KBM-7 (cell line): ENCODE results near the gene LDLRAD4.
A peak's percentile ranks its signal among the peaks of the same experiment; 100 is the strongest.

Experiments
- DNase-seq: peaks from one replicate; pipeline ENCODE4 v3.0.0-alpha.2; 2015
- in situ Hi-C: fragments of 300-500 bp; cut with MboI; formaldehyde crosslinking; loops from 2 replicates; pipeline ENCODE4 v1.14.3; 2020; ENCODE audit warnings: low sequenced_read_pairs, low pct_unique_long_range_greater_than_20kb, mixed read lengths

The LDLRAD4 gene

GRCh38 chr18:13573750-13574149, 355.2 kb downstream of the LDLRAD4 start:
- no peak for DNase-seq
- in situ Hi-C loops: no loop called here

GRCh38 chr18:13574355-13574754, 355.8 kb downstream of the LDLRAD4 start:
- in situ Hi-C loops: no loop called here
- no peak for DNase-seq

GRCh38 chr18:13574761-13575160, 356.2 kb downstream of the LDLRAD4 start:
- DNase-seq: no peak
- in situ Hi-C loops: no loop called here

- in situ Hi-C loops: no loop called here
- DNase-seq: no peak
Measured at GRCh38 chr18:13576598-13576997, 358.0 kb downstream of the LDLRAD4 start.

GRCh38 chr18:13577091-13577697, 358.6 kb downstream of the LDLRAD4 start:
- in situ Hi-C loops: no loop called here
- DNase-seq: peak; percentile 93

GRCh38 chr18:13577781-13578180, 359.2 kb downstream of the LDLRAD4 start:
- in situ Hi-C loops: no loop called here
- no peak for DNase-seq

- in situ Hi-C loops: no loop called here
- no peak for DNase-seq
Measured at GRCh38 chr18:13578400-13578799, 359.8 kb downstream of the LDLRAD4 start.

- in situ Hi-C loops: no loop called here
- DNase-seq: peak; percentile 24
Measured at GRCh38 chr18:13579874-13580273, 361.3 kb downstream of the LDLRAD4 start.

GRCh38 chr18:13580351-13580750, 361.8 kb downstream of the LDLRAD4 start:
- DNase-seq: no peak
- in situ Hi-C loops: no loop called here

GRCh38 chr18:13580991-13581390, 362.4 kb downstream of the LDLRAD4 start:
- in situ Hi-C loops: no loop called here
- no peak for DNase-seq

GRCh38 chr18:13581496-13582177, 363.1 kb downstream of the LDLRAD4 start:
- no peak for DNase-seq
- in situ Hi-C loops: no loop called here

- in situ Hi-C loops: no loop called here
- no peak for DNase-seq
Measured at GRCh38 chr18:13582178-13582670, 363.7 kb downstream of the LDLRAD4 start.

- in situ Hi-C loops: no loop called here
- no peak for DNase-seq
Measured at GRCh38 chr18:13583576-13584550, 365.3 kb downstream of the LDLRAD4 start.

- in situ Hi-C loops: no loop called here
- peak; percentile 13 for DNase-seq
Measured at GRCh38 chr18:13584825-13585224, 366.3 kb downstream of the LDLRAD4 start.

GRCh38 chr18:13585379-13586153, 367.0 kb downstream of the LDLRAD4 start:
- no peak for DNase-seq
- in situ Hi-C loops: no loop called here

GRCh38 chr18:13587001-13587400, 368.4 kb downstream of the LDLRAD4 start:
- DNase-seq: no peak
- in situ Hi-C loops: no loop called here

GRCh38 chr18:13587477-13587876, 368.9 kb downstream of the LDLRAD4 start:
- DNase-seq: no peak
- in situ Hi-C loops: no loop called here

- in situ Hi-C loops: no loop called here
- DNase-seq: no peak
Measured at GRCh38 chr18:13587937-13588336, 369.4 kb downstream of the LDLRAD4 start.

- no peak for DNase-seq
- in situ Hi-C loops: no loop called here
Measured at GRCh38 chr18:13589316-13589715, 370.8 kb downstream of the LDLRAD4 start.
